Kidney (tissue), 14 donors: ENCODE data around the gene MACROD2. TPM values are rescaled to one million over a fixed set of nuclear protein-coding genes. Genes with fewer than 3 reads are reported as not detected.

Experiments
- DNase-seq, 5 donors: peaks; one replicate each; pipeline ENCODE4 v3.0.0-alpha.2; 2013 to 2020
- FAIRE-seq: peaks from 2 replicates; lab custom pipeline; 2012; peaks lifted over from hg19 to GRCh38; lab: Jason Lieb, UNC
- H3K27ac ChIP-seq, 2 donors: one replicate each; pipeline ENCODE4 v1.7.0; 2013; ENCODE audit warnings: low read depth in 2 of 2, low read length in 2 of 2, inconsistent platforms in 1 of 2
- H3K27me3 ChIP-seq: one replicate; pipeline ENCODE4 v1.7.1; 2013; ENCODE audit warnings: low read length, inconsistent platforms; ENCODE audit not compliant: control insufficient read depth, insufficient read depth
- H3K36me3 ChIP-seq, 3 donors: one replicate each; pipeline versions ENCODE4 v1.7.0 to v1.7.1; 2013; ENCODE audit warnings: low read length in 3 of 3, control low read depth in 1 of 3, inconsistent platforms in 1 of 3; ENCODE audit not compliant: insufficient read depth in 3 of 3, control insufficient read depth in 2 of 3
- H3K4me1 ChIP-seq, 3 donors: one replicate each; pipeline versions ENCODE4 v1.7.0 to v1.7.1; 2013; ENCODE audit warnings: low read length in 3 of 3, inconsistent platforms in 1 of 3, low read depth in 1 of 3; ENCODE audit not compliant: control insufficient read depth in 2 of 3, insufficient read depth in 2 of 3
- H3K4me3 ChIP-seq, 3 donors: one replicate each; pipeline versions ENCODE4 v1.7.0 to v1.8.1; 2013; ENCODE audit warnings: low read length in 3 of 3, control low read depth in 1 of 3, inconsistent platforms in 1 of 3
- H3K9ac ChIP-seq, 3 donors: one replicate each; pipeline versions ENCODE4 v1.7.0 to v1.7.1; 2013; ENCODE audit warnings: low read length in 3 of 3, control low read depth in 1 of 3, inconsistent platforms in 1 of 3
- H3K9me3 ChIP-seq, 3 donors: one replicate each; pipeline versions ENCODE4 v1.7.0 to v1.7.1; 2013; ENCODE audit warnings: low read length in 3 of 3, control low read depth in 1 of 3, inconsistent platforms in 1 of 3; ENCODE audit not compliant: control insufficient read depth in 2 of 3, insufficient read depth in 1 of 3
- CTCF ChIP-seq: IDR thresholded peaks from 3 replicates; pipeline ENCODE4 v1.5.1; 2012; ENCODE audit warnings: mild to moderate bottlenecking, moderate library complexity, borderline replicate concordance; ENCODE audit not compliant: insufficient read depth; ENCODE audit errors: extremely low read depth
- intact Hi-C: fragments of 100-400 bp; cut with DNase I; formaldehyde crosslinking; loops from one replicate; pipeline ENCODE4 v1.11.1; 2022
- polyA plus RNA-seq: library from polyadenylated mRNA; stranded (reverse); fragments of 350-450 nt; fragmentation: Illumina TruSeq; extraction: RNeasy Lipid Tissue Mini Kit (QIAGEN cat#74804); gene quantifications from one replicate; pipeline ENCODE4 v1.2.3, GENCODE V29; 2014; ENCODE audit warnings: low read depth, low replicate concordance; ENCODE audit not compliant: insufficient read depth
- total RNA-seq: library from RNA; stranded (reverse); fragmentation: NEBNext Ultra II Directional; extraction: Animal tissue kit (Norgen Biotek cat#: 25700); gene quantifications from one replicate; pipeline ENCODE4 v1.2.1, GENCODE V29; 2021
- donor health status: control.
- donor health status: control.
- donor health status: control.
- donor health status: control.
- donor health status: control.
- donor health status: DM: yes; HTN: yes; CAD: no.
- donor health status: Normal renal cell carcinoma (clear cell type).

The MACROD2 gene
- total and polyA plus RNA-seq, 2 donors from 2014 or later: 3.0 to 10.0 TPM

- FAIRE-seq: no peak
- Histone ChIP-seq H3K27me3 (no peaks in the 10 kb centered on the region), H3K27ac (no peak overlapping the region), H3K9me3 (peaks cover 0 to under 1% (median 0%) of the 10 kb centered on the region in 3 donors), H3K36me3 (no peaks in the 10 kb centered on the region), H3K4me3 (no peak overlapping the region), H3K4me1 (peaks cover 0 to 4% (median 0%) of the 10 kb centered on the region in 3 donors), H3K9ac (no peak overlapping the region)
- intact Hi-C loops: no loop called here
- no peak for TF ChIP-seq CTCF
- no peak for DNase-seq
Measured at GRCh38 chr20:14000917-14001316, 5.6 kb downstream of the MACROD2 start.

GRCh38 chr20:14005996-14006395 lies 10.7 kb downstream of the MACROD2 start:
- peaks cover 0 to 2% (median 0%) of the 10 kb centered on the region in 3 donors for H3K9me3 ChIP-seq
- H3K36me3 ChIP-seq: no peaks in the 10 kb centered on the region
- no peaks in the 10 kb centered on the region for H3K4me1 ChIP-seq
- no peaks in the 10 kb centered on the region for H3K27me3 ChIP-seq
- intact Hi-C loops: no loop called here
- H3K4me3 ChIP-seq: no peak overlapping the region
- no peak for FAIRE-seq
- no peak overlapping the region for H3K9ac ChIP-seq
- DNase-seq: no peak
- no peak for TF ChIP-seq CTCF
- H3K27ac ChIP-seq: no peak overlapping the region

DNA sequence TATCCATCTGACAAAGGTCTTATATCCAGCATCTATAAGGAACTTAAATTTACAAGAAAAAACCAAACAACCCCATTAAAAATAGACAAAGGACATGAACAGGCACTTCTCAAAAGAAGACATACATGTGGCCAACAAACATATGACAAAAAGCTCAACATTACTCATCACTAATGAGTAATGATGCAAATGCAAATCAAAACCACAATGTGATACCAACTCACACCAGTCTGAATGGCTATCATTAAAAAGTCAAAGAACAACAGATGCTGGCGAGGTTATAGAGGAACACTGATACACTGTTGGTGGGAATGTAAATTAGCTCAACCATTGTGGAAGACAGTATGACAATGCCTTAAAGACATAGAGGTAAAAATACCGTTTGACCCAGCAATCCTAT lies 13.9 kb downstream of the MACROD2 start:
- FAIRE-seq (no peak), DNase-seq (no peak)
- H3K4me1 ChIP-seq: no peaks in the 10 kb centered on the region
- no peaks in the 10 kb centered on the region for H3K36me3 ChIP-seq
- TF ChIP-seq CTCF: no peak
- H3K4me3 ChIP-seq: no peak overlapping the region
- peaks cover 0 to 8% (median 2%) of the 10 kb centered on the region in 3 donors for H3K9me3 ChIP-seq
- no peak overlapping the region for H3K27ac ChIP-seq
- intact Hi-C loops: no loop called here
- no peak overlapping the region for H3K9ac ChIP-seq
- H3K27me3 ChIP-seq: no peaks in the 10 kb centered on the region

- intact Hi-C loops: no loop called here
- no peak for DNase-seq
- no peaks in the 10 kb centered on the region for H3K27me3 ChIP-seq
- no peak overlapping the region for H3K27ac ChIP-seq
- no peaks in the 10 kb centered on the region for H3K4me1 ChIP-seq
- no peak overlapping the region for H3K4me3 ChIP-seq
- no peak overlapping the region for H3K9ac ChIP-seq
- peaks cover 0 to 15% (median 3%) of the 10 kb centered on the region in 3 donors for H3K9me3 ChIP-seq
- H3K36me3 ChIP-seq: no peaks in the 10 kb centered on the region
- no peak for FAIRE-seq
- no peak for TF ChIP-seq CTCF
Measured at GRCh38 chr20:14012671-14013070, 17.4 kb downstream of the MACROD2 start.
